ENCODE data around the gene CRAT.
"Not testable (repeated sequence)": the region's sequence is repeated elsewhere in the genome, so short reads cannot be mapped to it uniquely, and the experiment has no call there.

The CRAT gene

DNA sequence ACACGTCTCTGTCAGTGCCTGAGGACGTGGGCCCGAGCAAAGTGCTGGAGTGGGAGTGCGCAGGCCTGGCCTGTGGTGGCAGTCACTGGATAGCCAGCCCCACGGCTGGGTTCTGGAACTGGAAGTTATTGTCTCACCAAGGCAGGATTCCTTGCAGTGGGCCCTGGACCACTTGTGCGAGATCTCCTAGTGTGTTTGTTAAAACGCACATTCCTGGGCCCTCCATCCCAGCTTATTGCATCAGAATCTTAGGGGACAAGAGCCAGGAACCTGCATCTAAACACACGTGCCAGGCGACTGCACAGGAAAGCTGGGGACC, 27.5 kb upstream of the CRAT start:
- no peak for DNase-seq

GRCh38 chr9:129137292-129138143, 26.9 kb upstream of the CRAT start:
- no peak for DNase-seq

DNA sequence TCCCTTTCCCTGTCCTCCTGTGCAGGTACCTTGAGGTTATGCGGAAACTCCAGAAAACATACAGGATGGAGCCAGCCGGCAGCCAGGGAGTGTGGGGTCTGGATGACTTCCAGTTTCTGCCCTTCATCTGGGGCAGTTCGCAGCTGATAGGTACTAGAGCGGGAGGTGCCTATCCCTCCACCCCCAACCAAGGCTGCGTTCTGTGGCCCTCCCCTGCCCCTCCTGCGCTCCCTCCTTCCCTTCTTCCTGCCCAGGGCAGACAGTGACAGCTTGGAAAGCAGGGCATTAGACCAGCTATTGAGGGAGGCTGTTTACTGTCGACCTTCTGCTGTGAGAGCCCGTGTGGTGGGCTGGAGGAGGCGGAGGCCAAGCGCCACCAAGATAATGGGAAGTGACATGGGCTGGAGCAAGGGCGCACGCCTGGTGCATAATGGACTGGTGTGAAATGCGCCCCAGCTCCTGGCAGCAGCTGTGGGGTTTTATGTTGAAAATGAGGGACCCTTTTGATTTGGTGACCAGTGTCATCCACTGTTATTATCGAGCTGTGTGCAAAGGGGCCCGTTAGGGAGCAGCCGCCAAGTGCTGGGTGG, 25.9 kb upstream of the CRAT start:
- DNase-seq, result no peak

DNA sequence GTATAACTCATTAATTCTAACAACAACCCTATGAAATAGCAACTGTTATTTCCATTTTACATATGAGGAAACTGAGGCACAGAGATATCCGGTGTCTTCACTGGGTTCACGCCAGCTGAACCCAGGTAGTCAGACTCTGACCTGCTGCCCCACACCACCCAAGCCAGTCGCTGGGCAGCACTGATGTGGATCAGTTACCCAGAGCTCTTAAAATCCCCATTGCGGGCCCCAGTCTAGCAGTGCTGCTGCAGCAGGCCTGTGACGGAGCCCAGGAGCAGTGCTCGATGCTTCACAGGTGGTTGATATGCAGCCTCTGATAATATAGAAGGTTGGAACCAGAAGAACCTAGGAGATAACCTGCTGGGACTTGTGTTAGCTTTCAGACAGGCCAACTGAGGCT, 24.9 kb upstream of the CRAT start:
- no peak for DNase-seq

DNA sequence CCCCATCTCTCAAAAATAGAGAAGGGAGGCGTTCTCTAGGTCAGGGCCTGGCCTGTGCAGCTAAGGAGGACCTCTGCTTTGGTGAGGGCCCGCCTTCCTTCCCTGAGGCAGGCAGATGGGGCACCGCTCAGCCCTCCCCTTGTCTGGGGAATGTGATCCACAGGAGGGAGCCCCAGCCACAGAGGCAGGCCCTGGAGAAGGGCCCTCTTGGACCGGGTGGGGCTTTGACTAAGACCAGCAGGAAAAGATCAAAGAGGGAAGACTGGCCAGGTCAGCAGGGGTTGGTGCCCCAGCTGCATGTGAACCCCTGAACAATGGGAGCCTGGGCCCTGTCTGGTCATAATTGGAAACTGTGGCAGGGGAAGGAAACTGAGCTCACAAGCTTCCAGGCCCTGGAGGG, 22.5 kb upstream of the CRAT start:
- no peak for DNase-seq

DNA sequence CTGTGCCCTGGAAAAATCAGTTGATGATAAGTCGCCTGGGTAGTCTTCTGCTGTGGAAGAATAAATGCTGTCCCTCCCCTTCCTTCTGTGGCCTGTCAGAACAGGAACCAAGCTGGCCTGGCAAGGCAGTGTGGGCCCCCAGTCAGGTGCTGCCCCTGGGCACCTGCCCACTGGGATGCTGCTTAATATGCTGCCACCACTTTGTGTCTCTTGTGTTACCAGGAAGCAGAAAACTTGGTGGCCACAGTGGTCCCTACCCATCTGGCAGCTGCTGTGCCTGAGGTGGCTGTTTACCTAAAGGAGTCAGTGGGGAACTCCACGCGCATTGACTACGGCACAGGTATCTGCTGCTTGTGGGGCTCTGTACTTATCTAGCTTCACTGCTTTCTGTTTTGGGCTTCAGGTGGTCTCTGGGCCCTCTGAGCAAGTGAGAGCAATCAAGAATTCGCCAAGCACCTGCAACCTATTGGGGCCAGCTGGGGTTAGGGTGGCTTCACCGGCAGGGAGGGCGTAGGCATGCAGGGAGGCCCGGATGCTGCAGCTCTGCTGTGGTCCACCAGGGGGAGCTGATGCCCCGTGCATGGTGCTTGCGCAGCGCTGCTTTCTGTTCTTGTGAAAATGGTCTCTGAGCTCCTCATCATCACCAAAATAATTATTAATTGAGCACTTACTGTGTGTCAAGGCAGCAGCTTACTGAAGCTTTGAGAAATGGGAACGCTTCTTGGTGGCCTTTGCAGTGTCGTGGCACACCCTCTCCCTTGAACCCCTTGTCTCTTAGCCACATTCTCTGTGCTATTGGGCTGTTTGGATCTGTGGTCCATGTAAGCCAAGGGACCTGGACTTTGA, 20.9 kb upstream of the CRAT start:
- DNase-seq, result peak; percentile 80 to 88

- DNase-seq, result no peak
Observed at GRCh38 chr9:129130791-129131190, 20.2 kb upstream of the CRAT start.

GRCh38 chr9:129130271-129130670, 19.7 kb upstream of the CRAT start:
- not testable (repeated sequence) for DNase-seq

DNA sequence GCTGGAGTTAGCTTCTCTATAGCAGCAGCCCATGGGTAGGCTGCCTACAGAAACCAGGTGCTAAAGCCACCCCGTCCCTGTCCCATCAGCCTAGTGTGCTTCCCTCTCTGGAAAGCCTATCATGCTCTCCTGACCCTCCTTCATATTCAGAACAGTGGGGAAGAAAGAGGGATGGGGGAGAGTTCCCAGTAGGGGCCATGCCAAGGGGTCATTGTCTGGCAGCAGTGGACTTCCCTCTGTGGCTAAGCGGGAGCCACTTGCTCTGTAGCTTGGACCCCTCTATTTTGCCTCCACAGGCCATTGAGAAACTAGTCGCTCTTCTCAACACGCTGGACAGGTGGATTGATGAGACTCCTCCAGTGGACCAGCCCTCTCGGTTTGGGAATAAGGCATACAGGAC, 18.1 kb upstream of the CRAT start:
- DNase-seq, result no peak

GRCh38 chr9:129126749-129127618, 16.4 kb upstream of the CRAT start:
- DNase-seq, result no peak

DNA sequence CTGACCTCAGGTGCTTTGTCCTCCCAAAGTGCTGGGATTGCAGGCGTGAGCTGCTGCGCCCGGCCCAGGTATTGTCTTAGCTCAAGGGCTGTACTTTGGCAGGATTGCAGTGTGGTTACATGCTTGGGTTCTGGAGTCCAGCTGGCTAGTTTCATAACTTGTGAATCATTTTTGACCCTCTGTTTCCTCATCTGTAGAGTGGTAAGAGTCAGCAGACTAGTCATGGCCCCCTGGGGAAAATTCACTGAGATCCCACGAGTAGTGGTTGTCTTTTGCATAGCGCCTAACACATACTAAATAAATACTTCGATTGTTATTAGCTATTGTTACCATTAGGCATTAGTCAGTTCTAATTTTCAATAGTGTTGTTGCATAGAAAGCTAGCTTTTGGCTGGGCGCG, 14.9 kb upstream of the CRAT start:
- DNase-seq, result no peak

DNA sequence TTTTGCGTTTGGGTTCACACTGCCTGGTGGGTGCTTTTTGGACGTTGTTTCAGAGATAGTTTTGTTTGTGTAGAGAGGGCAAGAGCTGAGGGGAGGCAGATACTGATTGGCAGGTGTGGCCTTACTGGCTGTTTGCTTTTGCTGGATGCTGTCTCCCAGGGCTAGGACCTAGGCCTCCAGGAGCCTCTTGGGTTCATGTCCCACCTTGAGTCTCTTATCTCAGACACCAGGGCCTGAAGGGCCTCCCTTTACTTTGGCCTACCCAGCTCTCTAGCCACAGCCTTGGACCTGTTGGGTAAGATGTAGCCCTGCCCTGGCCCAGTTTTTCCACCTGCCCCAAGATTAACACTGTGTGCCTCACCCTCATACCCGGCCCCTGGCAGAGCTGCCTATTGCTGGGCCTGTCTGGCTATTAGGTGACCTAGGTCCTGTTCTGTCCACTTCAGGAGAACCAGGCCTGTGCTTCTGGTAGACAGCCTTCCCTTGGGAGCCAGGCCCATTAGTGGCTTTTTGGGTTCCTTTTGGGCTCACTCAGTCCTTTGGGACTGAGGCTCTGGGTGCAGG, 14.0 kb upstream of the CRAT start:
- no peak for DNase-seq

GRCh38 chr9:129122976-129123375, 12.4 kb upstream of the CRAT start:
- DNase-seq, result not testable (repeated sequence)

GRCh38 chr9:129122133-129122532, 11.5 kb upstream of the CRAT start:
- DNase-seq, result no peak

DNA sequence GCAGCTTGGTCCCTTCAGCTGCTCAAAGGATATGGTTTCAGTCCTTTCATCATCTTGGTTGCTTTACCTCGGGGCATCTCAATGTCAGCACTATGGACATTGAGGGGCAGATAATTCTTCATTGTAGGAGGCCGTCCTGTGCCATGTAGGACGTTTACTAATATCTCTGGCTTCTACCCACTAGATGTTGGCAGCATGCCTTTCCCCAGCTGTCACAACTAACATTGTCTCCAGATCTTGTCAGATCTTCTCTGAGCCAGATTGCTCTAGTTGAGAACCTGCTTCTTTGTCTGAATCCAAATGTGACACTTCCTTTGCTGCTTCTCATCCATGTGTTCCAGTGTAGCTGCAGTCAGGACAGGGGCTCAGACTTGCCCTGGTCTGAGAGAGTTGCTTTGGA, 10.9 kb upstream of the CRAT start:
- no peak for DNase-seq

GRCh38 chr9:129118799-129119198, 8.2 kb upstream of the CRAT start:
- DNase-seq, result no peak

GRCh38 chr9:129113645-129114304, 3.2 kb upstream of the CRAT start:
- no peak for DNase-seq

DNA sequence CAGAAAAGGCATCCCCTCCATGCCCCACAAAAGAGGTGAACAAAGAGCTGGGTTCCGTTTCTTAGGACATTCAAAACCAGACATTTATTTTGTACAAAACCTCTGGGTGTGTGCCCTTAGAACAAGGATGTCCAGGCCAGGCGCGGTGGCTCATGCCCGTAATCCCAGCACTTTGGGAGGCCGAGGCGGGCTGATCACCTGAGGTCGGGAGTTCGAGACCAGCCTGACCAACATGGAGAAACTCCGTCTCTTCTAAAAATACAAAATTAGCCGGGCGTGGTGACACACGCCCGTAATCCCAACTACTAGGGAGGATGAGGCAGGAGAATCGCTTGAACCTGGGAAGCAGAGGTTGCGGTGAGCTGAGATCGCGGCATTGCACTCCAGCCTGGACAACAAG, 1.9 kb upstream of the CRAT start:
- not testable (repeated sequence) for DNase-seq

- DNase-seq, result peak in 1 of 2 donors; percentile 23
Observed at GRCh38 chr9:129111528-129112151, 1.0 kb upstream of the CRAT start.

DNA sequence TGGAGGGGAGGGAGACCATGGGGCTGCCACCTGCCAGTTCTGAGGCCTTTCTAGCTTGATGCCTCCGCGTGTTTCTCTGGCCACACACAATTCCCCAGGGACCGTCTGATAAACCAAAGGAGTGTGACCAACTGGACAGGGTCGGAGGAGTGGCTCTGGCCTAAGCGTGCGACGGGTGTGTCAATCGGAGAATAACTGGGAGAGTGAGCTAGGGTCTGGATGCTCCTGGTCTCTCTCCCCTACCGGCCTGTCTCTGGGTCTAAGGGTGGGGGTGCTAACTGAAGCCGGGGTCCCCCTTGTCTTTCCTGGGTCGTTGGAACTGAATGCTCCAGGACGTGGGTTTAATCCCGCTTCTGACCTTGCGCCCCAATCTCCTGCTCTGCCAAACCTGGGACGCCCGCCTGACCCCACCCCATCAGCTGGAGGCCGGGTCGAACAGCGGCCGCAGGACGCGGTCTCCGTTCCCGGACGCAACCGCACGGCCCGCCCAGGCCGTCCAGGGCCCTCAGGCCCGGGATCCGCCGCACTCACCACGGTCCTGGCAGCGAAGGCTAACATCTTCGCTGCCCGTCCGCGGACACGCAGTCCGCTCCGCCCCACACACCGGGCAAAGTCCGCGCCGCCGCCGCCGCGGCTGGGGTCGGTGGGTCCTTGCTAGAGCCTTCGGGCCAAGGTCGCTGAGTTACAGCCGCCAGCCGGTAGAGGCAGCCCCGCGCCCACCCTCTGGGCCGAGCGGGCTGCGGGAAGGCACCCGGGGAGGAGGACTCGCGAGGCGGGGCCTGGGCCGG, 447 bp downstream of the CRAT start:
- peak in 1 of 2 donors; percentile 7 for DNase-seq

GRCh38 chr9:129109537-129109903, 1.1 kb downstream of the CRAT start:
- peak; percentile 18 to 30 for DNase-seq

Measured in CD4-positive, alpha-beta T cell treated with Interferon alpha-2 for 1 hour (primary cell).